SK-N-SH (cell line): ENCODE results near the gene NTM. TPM values are rescaled to one million over a fixed set of nuclear protein-coding genes. Genes with fewer than 3 reads are reported as not detected.

ENCODE experiments used
- CTCF ChIA-PET: fragments of 300-600, 350-600 bp; formaldehyde crosslinking; extraction: SDS; loops from one replicate; lab custom pipeline; 2021; lab: Yijun Ruan, JAX
- POLR2A ChIA-PET: fragments of 350-600 bp; sonication (Branson Sonifier 250); formaldehyde crosslinking; extraction: SDS; loops from one replicate; lab custom pipeline; 2020; ENCODE audit warnings: antibody characterized with exemption, inconsistent platforms; lab: Yijun Ruan, JAX
- DNase-seq: peaks from one replicate; pipeline ENCODE4 v3.0.0; 2012
- H2AFZ ChIP-seq: fragments of 200-600 bp; sonication (generic); 2 replicates; pipeline ENCODE4 v1.8.1; 2016; ENCODE audit warnings: antibody characterized with exemption, mild to moderate bottlenecking, low read depth
- H3F3A ChIP-seq: fragments of 200-600 bp; sonication (generic); replicated peaks from 2 replicates; pipeline ENCODE3; 2016; ENCODE audit warnings: antibody characterized with exemption, mild to moderate bottlenecking; ENCODE audit not compliant: insufficient read depth
- H3K27ac ChIP-seq, 2 experiments: fragments of 200-500 bp in 1 of 2; fragments of 200-600 bp in 1 of 2; sonication (Bioruptor generic) in 1 of 2; sonication (generic), shearing (Covaris generic) in 1 of 2; 2 replicates each; pipeline versions ENCODE4 v1.5.1 to v1.6.1; 2014 to 2016; ENCODE audit warnings: low read depth in 2 of 2, inconsistent platforms in 1 of 2, low read length in 1 of 2, mild to moderate bottlenecking in 1 of 2, mixed read lengths in 1 of 2
- H3K27me3 ChIP-seq: fragments of 200-600 bp; sonication (generic), shearing (Covaris generic); 2 replicates; pipeline ENCODE4 v1.6.1; 2016; ENCODE audit warnings: mixed run types; ENCODE audit not compliant: insufficient read depth
- H3K36me3 ChIP-seq, 2 experiments: fragments of 200-500 bp in 1 of 2; fragments of 200-600 bp in 1 of 2; sonication (Bioruptor generic) in 1 of 2; sonication (generic) in 1 of 2; replicated peaks in 1 of 2; 2 replicates each; pipeline versions ENCODE3 to v1.5.1; 2014 to 2016; ENCODE audit warnings: low read length in 1 of 2, mild to moderate bottlenecking in 1 of 2; ENCODE audit not compliant: insufficient read depth in 2 of 2, control insufficient read depth in 1 of 2
- H3K4me1 ChIP-seq, 2 experiments: fragments of 200-500 bp in 1 of 2; fragments of 200-600 bp in 1 of 2; sonication (Bioruptor generic) in 1 of 2; sonication (generic), shearing (Covaris generic) in 1 of 2; 2 replicates each; pipeline versions ENCODE4 v1.5.1 to v1.6.1; 2014 to 2016; ENCODE audit warnings: low read depth in 1 of 2, low read length in 1 of 2, mixed run types in 1 of 2; ENCODE audit not compliant: insufficient read depth in 2 of 2, control insufficient read depth in 1 of 2
- H3K4me2 ChIP-seq: fragments of 200-600 bp; sonication (generic), shearing (Covaris generic); 2 replicates; pipeline ENCODE4 v1.6.1; 2017; ENCODE audit warnings: mixed run types
- H3K4me3 ChIP-seq, 2 experiments: fragments of 200-500 bp in 1 of 2; fragments of 200-600 bp in 1 of 2; sonication (Bioruptor generic) in 1 of 2; sonication (generic), shearing (Covaris generic) in 1 of 2; 2 replicates each; pipeline versions ENCODE4 v1.5.1 to v1.8.1; 2014 to 2016; ENCODE audit warnings: low read depth in 2 of 2, inconsistent platforms in 1 of 2, low read length in 1 of 2, mild to moderate bottlenecking in 1 of 2, mixed read lengths in 1 of 2, moderate library complexity in 1 of 2
- H3K79me2 ChIP-seq: fragments of 200-600 bp; sonication (generic); 2 replicates; pipeline ENCODE4 v1.8.1; 2017; ENCODE audit warnings: mild to moderate bottlenecking; ENCODE audit not compliant: insufficient read depth
- H3K9ac ChIP-seq: fragments of 200-600 bp; sonication (generic); 2 replicates; pipeline ENCODE4 v1.6.1; 2017; ENCODE audit warnings: mixed run types
- H3K9me2 ChIP-seq: fragments of 200-600 bp; sonication (generic); 2 replicates; pipeline ENCODE4 v1.6.1; 2017; ENCODE audit warnings: mixed run types
- H3K9me3 ChIP-seq: fragments of 200-600 bp; sonication (generic); 2 replicates; pipeline ENCODE4 v1.6.1; 2017; ENCODE audit warnings: mixed run types, mild to moderate bottlenecking, moderate library complexity
- H4K20me1 ChIP-seq: fragments of 200-600 bp; sonication (generic); 2 replicates; pipeline ENCODE4 v1.6.1; 2017; ENCODE audit warnings: mild to moderate bottlenecking, mixed run types; ENCODE audit not compliant: insufficient read depth
- EZH2phosphoT487 ChIP-seq: fragments of 200-600 bp; sonication (generic); IDR thresholded peaks from 2 replicates; pipeline ENCODE4 v1.6.1; 2017; ENCODE audit warnings: low read depth, mixed run types, mild to moderate bottlenecking, antibody characterized with exemption, moderate library complexity, borderline replicate concordance
- FOSL2 ChIP-seq: IDR thresholded peaks from 2 replicates; pipeline ENCODE4 v1.4.0; 2012; ENCODE audit warnings: low read depth, mild to moderate bottlenecking, moderate library complexity, borderline replicate concordance
- FOXJ3 ChIP-seq: sonication (generic); formaldehyde crosslinking; IDR thresholded peaks from 2 replicates; pipeline ENCODE4 v1.5.1; 2020; ENCODE audit warnings: mild to moderate bottlenecking, missing genetic modification reagents
- FOXM1 ChIP-seq: IDR thresholded peaks from 2 replicates; pipeline ENCODE4 v1.4.0; 2012; ENCODE audit warnings: low read depth, mild to moderate bottlenecking
- GABPA ChIP-seq: IDR thresholded peaks from 2 replicates; pipeline ENCODE4 v1.4.0; 2012; ENCODE audit warnings: low read depth, mild to moderate bottlenecking
- GATA2 ChIP-seq: sonication (generic); formaldehyde crosslinking; IDR thresholded peaks from 2 replicates; pipeline ENCODE4 v1.5.0; 2020; ENCODE audit warnings: mild to moderate bottlenecking, missing genetic modification reagents
- MAX ChIP-seq: IDR thresholded peaks from 2 replicates; pipeline ENCODE4 v1.4.0; 2012; ENCODE audit warnings: low read depth
- MEF2A ChIP-seq: IDR thresholded peaks from 2 replicates; pipeline ENCODE4 v1.4.0; 2012; ENCODE audit warnings: low read depth, borderline replicate concordance
- MXI1 ChIP-seq: IDR thresholded peaks from 2 replicates; pipeline ENCODE4 v1.6.1; 2012; ENCODE audit warnings: mild to moderate bottlenecking, low read depth, low read length, improper control_type of control experiment
- NRF1 ChIP-seq: IDR thresholded peaks from 2 replicates; pipeline ENCODE4 v1.6.1; 2012; ENCODE audit warnings: low read depth, mild to moderate bottlenecking, low read length
- POLR2AphosphoS5 ChIP-seq: IDR thresholded peaks from 2 replicates; pipeline ENCODE4 v1.6.1; 2012; ENCODE audit warnings: low read depth, low read length
- RFX5 ChIP-seq: IDR thresholded peaks from 2 replicates; pipeline ENCODE4 v1.6.1; 2012; ENCODE audit warnings: mild to moderate bottlenecking, improper control_type of control experiment, low read length
- SIN3A ChIP-seq: IDR thresholded peaks from 2 replicates; pipeline ENCODE4 v1.6.1; 2012; ENCODE audit warnings: low read depth, mild to moderate bottlenecking, low read length, moderate library complexity, borderline replicate concordance
- USF1 ChIP-seq: IDR thresholded peaks from 2 replicates; pipeline ENCODE4 v1.4.0; 2012; ENCODE audit warnings: low read depth, borderline replicate concordance
- YY1 ChIP-seq: IDR thresholded peaks from 2 replicates; pipeline ENCODE4 v1.4.0; 2012; ENCODE audit warnings: low read depth, mild to moderate bottlenecking
- WGBS: methylation state at CpG from one replicate; pipeline ENCODE4 v1.1.6; 2017; ENCODE audit warnings: low lambda C conversion rate; 5-methylcytosine and 5-hydroxymethylcytosine counted together
- polyA plus RNA-seq, 3 experiments: library from polyadenylated mRNA; depleted of rRNA; stranded (reverse); fragments of >200 nt; gene quantifications; 2 replicates each; pipeline ENCODE4 v1.2.3, GENCODE V29; 2012

The NTM gene
- polyA plus RNA-seq, 1 of the 3 experiments (the other 2 are of a cell fraction), result 20.0 TPM

- Histone ChIP-seq H3K36me3 (no peaks in the 10 kb centered on the region), H3K27ac (no peak overlapping the region), H2AFZ (no peak overlapping the region), H3F3A (no peaks in the 10 kb centered on the region), H4K20me1 (no peaks in the 10 kb centered on the region), H3K9me3 (no peaks in the 10 kb centered on the region), H3K9me2 (no peaks in the 10 kb centered on the region), H3K79me2 (no peaks in the 10 kb centered on the region), H3K27me3 (no peaks in the 10 kb centered on the region), H3K4me2 (no peak overlapping the region), H3K9ac (no peak overlapping the region), H3K4me3 (no peak overlapping the region), H3K4me1 (peaks cover 0 to 5% of the 10 kb centered on the region in 2 experiments; a peak in 1 of 4 replicates)
- DNase-seq, result no peak
- no peak for TF ChIP-seq YY1
- no peak for TF ChIP-seq GABPA
- no peak for TF ChIP-seq RFX5
- no peak for TF ChIP-seq FOSL2
- no peak for TF ChIP-seq MEF2A
- no peak for TF ChIP-seq NRF1
- TF ChIP-seq SIN3A, result no peak
- TF ChIP-seq FOXM1, result no peak
- POLR2A ChIA-PET, result no interaction called here
- CTCF ChIA-PET, result no interaction called here
- 25% methylated on average over 3 of the region's 3 CpGs for WGBS
These were observed 41.6 kb upstream of the NTM start for GRCh38 chr11:131328843-131329242.

- H3K9me3 ChIP-seq, result no peaks in the 10 kb centered on the region
These were observed 39.4 kb upstream of the NTM start for GRCh38 chr11:131331010-131331409.

GRCh38 chr11:131331546-131331945 is 38.9 kb upstream of the NTM start:
- Histone ChIP-seq H3F3A (no peaks in the 10 kb centered on the region), H3K9ac (no peak overlapping the region), H2AFZ (no peak overlapping the region), H3K9me3 (no peaks in the 10 kb centered on the region), H4K20me1 (no peaks in the 10 kb centered on the region), H3K79me2 (no peaks in the 10 kb centered on the region), H3K27ac (no peak overlapping the region), H3K36me3 (no peaks in the 10 kb centered on the region), H3K4me2 (no peak overlapping the region), H3K4me1 (peaks cover 0 to 5% of the 10 kb centered on the region in 2 experiments; a peak in 1 of 4 replicates), H3K4me3 (no peak overlapping the region), H3K9me2 (no peaks in the 10 kb centered on the region), H3K27me3 (no peaks in the 10 kb centered on the region)
- no peak for DNase-seq
- ChIA-PET CTCF (no interaction called here), POLR2A (no interaction called here)
- TF ChIP-seq MAX, result no peak
- TF ChIP-seq EZH2phosphoT487, result no peak
- TF ChIP-seq USF1, result no peak
- TF ChIP-seq MXI1, result no peak
- TF ChIP-seq FOXJ3, result no peak
- TF ChIP-seq POLR2AphosphoS5, result no peak
- WGBS, result 25% methylated on average over 4 of the region's 5 CpGs

More at GRCh38 chr11:131331010-131331409, 39.4 kb upstream of the NTM start:
- POLR2A ChIA-PET, result no interaction called here
- H2AFZ ChIP-seq, result no peak overlapping the region
- TF ChIP-seq RFX5, result no peak
- TF ChIP-seq USF1, result no peak
- peak; percentile 29; the same call in 1 of the 2 replicates for TF ChIP-seq GATA2 (CRISPR knock-in tag)
- TF ChIP-seq POLR2AphosphoS5, result no peak
- TF ChIP-seq, all 33 proteins: peak for 1
- H3K36me3 ChIP-seq, result no peaks in the 10 kb centered on the region
- peaks cover 0 to 5% of the 10 kb centered on the region in 2 experiments; a peak in 1 of 4 replicates for H3K4me1 ChIP-seq
- no peaks in the 10 kb centered on the region for H3K27me3 ChIP-seq
- H3K9ac ChIP-seq, result no peak overlapping the region
- no peaks in the 10 kb centered on the region for H3K9me2 ChIP-seq
- DNase-seq, result peak; percentile 20
- WGBS, result 24% methylated on average over 7 of the region's 7 CpGs
- H3K27ac ChIP-seq, result no peak overlapping the region
- CTCF ChIA-PET, result no interaction called here
- no peak overlapping the region for H3K4me3 ChIP-seq
- no peaks in the 10 kb centered on the region for H3F3A ChIP-seq
- no peaks in the 10 kb centered on the region for H3K79me2 ChIP-seq
- no peak overlapping the region for H3K4me2 ChIP-seq
- H4K20me1 ChIP-seq, result no peaks in the 10 kb centered on the region
